Stimulated activated naive CD8-positive, alpha-beta T cell treated with anti-CD3 and anti-CD28 coated beads, Interleukin-15, Interleukin-2, amounts not matched to agents 100 U/mL and 50 U/mL, for 24 hours (primary cell): Measurements from ENCODE around the gene MAP3K6.
A peak's percentile ranks its signal among the peaks of the same experiment; 100 is the strongest.

Experiments
- ATAC-seq: fragments of 150-1000 bp; cut with Tn5 transposase; one replicate; pipeline ENCODE4 v1.10.0; 2021
- DNase-seq: peaks from one replicate; pipeline ENCODE4 v3.0.0; 2021

Gene MAP3K6

DNA sequence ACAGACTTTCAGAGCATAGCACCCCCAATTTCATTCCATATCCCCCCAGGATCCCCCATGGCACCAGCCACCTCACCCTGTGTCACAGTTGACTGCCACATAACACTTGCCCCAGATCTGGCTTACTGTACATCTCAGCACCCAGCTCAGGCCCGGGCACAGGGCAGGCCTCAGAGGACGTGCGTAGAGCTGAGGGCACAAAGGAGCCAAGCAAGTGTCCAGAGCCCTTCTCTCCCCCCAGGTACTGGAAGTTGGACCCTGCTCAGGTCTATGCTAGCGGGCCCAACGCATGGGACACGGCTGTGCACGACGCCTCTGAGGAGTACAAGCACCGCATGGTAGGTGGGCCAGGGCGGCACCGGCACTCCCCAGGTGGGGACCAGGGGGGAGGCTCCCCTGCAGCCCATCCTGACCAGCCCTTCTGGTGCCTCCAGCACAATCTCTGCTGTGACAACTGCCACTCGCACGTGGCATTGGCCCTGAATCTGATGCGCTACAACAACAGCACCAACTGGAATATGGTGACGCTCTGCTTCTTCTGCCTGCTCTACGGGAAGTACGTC, 33.0 kb downstream of the MAP3K6 start:
- DNase-seq (no peak), ATAC-seq (no peak)

DNA sequence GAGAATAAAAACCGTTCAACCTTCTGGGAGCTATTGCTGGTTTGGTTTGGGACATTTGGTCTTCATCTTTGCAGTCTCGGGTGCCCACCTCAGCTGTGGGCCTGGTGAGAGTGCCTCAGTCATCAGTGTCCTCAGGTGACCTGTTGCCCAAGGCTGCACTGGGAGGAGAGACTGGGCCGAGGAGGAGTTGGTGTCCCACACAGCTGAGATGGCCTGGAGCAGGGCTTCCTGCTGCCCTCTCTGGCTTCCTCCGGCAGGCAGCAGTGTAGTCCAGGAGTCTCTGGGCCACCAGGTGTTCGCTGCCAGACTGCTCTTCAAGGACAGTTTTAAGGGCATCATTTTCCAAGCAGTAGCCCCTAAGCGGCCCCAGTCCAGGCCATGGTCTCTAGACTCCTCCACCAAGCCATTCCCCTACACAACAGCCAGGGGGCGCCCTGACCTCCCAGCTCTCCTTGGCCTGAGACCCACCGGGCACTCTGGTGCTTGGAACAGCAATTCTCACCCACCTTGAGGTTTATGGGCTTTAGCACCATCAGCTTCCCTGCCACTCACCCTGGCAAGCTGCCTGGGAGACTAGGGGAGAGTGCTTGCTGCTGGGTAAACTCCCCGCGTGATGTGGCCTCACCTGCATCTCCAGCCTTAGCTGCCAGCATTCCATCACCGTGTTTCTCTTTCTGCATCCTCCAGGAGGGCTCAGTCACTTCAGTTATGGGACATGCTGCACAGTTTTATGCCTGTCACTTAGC, 34.1 kb downstream of the MAP3K6 start:
- DNase-seq (peak; percentile 72), ATAC-seq (peak; percentile 73)

DNA sequence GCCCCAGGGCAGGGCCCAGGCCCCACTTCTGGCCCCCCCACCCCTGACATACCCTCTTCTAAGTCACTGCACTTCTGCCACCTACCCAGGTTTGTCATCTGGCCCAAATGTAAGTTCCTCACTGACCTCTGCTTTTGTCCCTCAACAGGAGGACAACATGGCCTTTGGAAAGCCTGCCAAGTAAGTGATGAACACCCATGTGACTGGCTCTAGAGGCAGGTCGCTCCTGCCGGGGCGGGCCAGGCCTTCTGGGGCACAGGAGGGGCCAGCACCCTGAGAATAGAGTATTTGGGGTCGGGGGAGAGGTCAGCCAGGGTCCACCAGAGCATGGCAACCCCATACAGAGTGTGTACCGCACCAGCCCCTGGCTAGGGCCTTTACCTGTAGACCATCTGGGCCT, 34.8 kb downstream of the MAP3K6 start:
- DNase-seq (no peak), ATAC-seq (no peak)

DNA sequence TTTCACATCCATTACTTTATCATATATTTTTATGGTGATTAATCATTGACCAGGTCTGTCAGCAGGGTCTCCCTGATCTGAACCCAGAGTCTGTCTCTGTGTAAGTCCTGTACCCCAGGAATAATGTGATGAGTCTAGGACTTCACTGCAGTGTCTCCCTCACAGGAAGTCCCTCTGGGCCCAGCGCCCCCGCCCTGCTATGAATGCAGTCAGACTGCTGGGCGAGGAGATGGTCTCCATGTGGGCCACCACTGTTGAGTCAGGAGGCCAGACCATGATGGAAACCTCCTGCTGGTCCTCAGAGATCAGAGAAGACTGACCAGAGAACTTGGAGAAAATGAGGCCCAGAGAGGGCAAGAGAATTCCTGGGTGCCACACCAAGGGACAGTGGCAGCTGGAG, 35.3 kb downstream of the MAP3K6 start:
- no peak for DNase-seq
- ATAC-seq, result no peak

DNA sequence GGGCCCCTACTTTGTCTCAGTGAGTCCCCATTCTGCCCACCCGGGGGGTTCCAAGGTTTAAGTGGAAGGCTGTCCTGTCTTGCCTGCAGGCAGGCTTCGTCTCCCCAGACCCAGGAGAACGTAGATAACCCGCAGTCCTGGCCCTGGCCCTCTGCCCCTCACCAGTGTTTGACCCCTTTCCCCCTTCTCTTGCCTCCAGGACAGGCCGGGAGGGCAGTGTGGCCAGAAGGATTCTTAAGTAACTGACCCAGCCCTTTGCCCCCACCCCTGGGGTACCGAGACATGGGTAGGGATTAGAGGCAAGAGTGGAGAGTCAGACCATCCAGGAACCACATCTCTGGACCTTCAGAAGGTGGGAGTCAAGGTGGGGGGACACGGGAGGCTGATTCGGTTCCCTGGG, 36.0 kb downstream of the MAP3K6 start:
- no peak for ATAC-seq
- no peak for DNase-seq

DNA sequence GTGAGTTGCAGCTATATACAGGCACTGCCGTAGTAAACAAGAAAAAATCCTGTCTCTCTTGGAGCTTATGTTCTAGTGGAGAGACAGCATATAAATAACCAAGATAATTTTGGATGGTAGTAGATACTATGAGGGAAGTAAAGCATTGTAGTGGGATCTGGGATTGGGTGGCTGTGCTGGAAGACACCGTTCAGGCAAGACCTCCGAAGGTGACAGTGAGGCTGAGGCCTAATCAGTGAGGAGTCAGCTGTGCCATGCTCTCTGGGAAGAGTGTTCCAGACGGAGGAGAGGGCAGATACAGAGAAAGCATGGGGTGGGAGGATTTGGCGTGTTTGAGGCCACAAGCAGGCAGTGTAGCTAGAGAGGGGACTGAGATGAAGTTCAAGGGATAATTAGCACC, 38.8 kb downstream of the MAP3K6 start:
- ATAC-seq (no peak), DNase-seq (no peak)

DNA sequence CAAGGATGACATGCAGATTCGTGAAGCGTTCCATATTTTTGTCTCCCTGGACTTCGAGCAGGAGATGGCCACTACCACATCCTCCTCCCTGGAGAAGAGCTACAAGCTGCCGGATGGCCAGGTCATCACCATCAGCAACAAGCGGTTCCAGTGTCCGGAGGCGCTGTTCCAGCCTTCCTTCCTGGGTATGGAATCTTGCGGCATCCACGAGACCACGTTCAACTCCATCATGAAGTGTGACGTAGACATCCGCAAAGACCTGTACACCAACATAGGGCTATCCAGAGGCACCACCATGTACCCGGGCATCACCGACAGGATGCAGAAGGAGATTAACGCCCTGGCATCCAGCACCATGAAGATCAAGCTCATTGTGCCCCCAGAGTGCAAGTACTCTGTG, 41.5 kb downstream of the MAP3K6 start:
- ATAC-seq, result no peak
- DNase-seq, result no peak

DNA sequence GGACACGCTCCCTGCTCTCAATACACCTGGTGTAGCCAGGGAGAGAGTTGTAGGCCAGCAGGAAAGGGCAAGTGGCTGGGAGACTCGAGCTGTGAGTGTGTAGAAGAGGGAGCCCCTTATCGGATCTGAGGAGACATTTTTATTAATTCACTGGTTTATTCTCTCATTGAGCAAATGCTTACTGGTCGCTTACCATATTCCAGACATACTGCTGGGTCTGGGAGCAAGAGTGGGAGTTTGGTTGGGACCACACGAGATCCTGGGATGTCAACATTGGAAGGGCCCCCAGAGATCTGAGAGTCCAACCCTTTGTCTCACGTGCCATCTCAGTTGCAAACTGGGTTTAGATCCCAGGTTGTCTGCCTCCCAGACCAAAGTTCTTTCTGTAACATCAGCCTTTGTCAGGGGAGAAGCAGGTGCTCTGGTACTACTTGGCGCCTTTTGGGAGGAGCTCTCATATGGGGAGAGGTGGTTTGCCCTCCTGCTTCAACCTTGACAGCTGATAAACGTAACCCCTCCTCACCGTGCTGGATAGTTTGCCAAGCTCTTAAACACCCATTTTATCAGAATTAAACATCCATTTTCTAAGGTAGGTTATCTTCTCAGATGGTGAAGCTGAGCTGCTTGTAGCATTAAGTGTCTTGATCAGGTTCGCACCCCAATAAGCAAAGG, 44.1 kb downstream of the MAP3K6 start:
- DNase-seq (no peak), ATAC-seq (no peak)

DNA sequence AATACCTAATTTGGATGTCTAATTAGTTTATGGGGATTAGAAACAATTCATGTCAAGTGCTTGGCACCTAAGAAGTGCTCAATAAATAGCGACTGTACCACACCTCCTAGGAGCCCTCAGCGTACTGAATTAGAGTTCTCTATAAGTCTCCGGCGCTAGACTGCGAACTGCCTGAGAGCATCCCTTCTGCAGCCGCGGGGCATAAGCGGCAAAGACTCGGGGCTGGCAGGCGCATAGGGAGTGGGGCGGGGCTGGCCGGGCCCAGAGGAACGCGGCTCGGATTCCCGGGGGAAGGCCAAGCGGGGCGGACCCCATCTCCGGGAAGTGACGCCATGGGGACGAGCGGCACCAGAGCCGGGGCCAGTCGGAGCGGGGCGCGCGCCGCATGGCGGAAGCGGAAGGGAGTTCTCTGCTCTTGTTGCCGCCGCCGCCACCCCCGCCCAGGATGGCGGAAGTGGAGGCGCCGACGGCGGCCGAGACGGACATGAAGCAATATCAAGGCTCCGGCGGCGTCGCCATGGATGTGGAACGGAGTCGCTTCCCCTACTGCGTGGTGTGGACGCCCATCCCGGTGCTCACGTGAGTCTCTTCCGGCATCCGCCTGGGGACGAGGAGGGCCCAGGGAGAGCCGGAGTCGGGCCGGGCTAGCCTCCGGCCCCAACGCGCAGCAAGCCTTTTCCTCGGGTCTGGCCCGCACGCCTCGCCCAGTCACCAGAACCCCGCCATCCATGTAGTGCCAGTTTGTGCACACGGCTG, 44.8 kb downstream of the MAP3K6 start, which contains the start of gene TMEM222:
TMEM222 (plus strand) TSS at position 351 of the 756 bp plus-strand sequence; CDS start at position 386, 35 bp downstream.
- DNase-seq (peak; percentile 97), ATAC-seq (peak; percentile 99)

DNA sequence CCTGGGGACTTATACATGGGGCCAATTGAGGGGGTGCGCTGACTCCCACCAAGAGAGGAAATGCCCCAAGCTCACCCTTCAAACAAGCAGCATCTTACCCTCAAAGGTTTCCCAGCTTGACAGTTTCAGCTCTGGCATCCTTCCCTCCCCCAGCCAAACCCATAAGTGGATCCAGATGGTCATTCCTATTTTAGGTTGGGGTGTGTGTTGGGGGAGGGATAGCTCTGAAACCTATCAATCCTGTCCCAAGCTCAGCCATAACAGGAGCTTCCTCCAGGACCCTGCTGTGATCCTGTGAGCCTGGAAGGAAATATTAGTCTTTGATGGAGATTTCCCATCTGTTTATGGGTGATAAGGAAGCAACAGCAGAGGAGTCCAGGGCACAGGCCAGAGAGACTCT, 48.2 kb downstream of the MAP3K6 start:
- DNase-seq (no peak), ATAC-seq (no peak)

DNA sequence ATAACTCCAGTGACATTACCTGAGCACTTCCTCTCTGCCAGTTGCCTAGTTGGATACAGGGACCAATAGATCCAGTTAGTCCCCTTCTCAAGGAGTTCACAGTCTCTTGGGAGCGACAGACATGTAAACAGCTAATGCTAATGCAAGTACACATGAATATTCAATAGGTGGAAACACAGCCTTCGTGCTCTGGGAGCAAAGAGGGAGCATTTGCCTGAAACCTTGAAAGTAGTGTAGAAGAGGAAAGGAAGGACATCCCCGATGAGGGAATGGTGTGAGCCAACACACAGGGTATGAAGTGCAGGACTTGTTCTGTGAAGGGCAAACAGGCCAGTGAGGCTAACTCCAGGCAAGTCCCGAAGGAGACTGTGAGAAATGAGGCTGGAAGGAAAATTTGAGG, 48.6 kb downstream of the MAP3K6 start:
- no peak for ATAC-seq
- no peak for DNase-seq

DNA sequence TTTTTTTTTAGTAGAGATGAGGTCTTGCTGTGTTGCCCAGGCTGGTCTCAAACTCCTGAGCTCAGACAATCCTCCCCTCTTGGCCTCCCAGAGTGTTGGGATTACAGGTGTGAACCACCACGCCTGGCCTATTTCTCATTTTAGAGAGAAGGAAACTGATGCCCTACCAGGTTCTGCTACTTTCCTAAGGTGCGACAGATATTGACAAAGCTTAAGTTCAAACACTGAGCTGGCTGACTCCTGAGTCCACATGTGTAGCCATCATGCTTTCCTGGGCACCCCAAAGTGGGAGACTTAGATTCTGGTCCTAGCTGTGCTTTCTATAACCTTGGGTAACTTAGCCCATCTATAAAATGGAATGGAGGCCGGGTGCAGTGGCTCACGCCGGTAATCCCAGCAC, 49.9 kb downstream of the MAP3K6 start:
- DNase-seq (no peak), ATAC-seq (no peak)

DNA sequence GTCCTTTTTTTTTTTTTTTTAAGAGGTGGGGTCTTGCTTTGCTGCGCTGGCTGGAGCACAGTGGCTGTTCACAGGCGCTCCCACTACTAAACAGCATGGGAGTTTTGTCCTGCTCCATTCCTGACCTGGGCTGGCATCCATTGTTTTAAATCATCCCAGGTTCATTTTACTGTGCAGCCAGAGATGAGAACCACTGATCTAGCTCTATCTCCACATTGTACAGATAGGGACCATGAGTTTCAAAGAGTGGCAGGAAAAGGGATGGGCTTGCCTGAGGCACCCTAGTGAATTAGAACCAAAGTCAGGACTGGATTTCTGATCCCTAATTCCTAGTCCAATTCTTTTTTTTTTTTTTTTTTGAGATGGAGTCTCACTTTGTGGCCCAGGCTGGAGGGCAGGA, 52.0 kb downstream of the MAP3K6 start:
- no peak for DNase-seq
- no peak for ATAC-seq

DNA sequence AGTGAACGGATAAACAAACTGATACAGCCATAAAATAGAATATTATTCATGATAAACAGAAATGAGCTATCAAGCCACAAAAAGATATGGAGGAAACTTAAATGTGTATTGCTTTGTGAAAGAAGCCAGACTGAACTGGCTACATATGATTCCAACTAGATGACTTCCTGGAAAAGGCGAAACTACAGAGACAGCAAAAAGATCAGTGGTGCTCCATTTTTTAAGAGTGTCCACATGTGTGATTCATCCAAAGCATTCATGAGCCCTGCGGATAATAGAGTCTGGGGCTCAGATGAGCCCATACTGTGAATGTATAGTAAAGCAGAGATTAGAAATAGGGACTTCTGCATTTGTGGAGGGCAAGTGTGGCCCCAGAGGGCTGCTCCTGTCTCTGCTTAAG, 52.6 kb downstream of the MAP3K6 start:
- DNase-seq (no peak), ATAC-seq (no peak)

DNA sequence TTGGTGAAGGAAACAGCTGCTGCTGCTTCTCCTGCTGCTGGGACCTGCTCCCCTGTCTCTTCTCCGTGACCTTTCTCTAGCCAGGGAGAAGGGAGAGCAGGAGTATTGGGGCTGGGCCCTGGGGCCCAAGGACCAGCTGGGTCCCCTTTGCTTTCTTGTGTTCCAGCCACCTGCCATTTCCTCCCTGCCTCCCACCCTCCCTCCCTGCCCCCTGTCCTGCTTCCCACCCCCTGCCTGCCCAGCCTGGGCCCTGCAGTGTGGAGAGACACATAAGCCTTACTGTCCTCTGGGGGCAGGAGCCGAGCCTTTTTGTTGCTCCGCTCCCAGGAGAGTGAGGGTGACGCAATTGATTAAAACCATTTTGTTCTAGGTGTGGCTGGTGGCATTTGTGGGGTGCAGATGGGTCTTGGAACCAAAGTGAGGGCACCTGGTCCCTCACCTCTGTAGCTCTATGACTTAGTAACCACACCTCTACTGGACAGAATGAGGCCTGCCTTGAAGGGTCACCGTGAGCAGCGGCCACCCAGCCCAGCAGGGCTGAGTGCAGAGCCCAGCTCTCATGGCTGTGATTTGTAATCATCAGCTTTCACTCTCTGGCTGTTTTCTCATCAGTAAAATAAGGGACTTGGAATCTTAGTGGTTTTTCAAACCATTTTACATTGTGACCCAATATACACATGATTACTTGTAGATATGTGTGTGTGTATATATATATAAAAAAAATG, 58.7 kb downstream of the MAP3K6 start:
- DNase-seq (no peak), ATAC-seq (no peak)

DNA sequence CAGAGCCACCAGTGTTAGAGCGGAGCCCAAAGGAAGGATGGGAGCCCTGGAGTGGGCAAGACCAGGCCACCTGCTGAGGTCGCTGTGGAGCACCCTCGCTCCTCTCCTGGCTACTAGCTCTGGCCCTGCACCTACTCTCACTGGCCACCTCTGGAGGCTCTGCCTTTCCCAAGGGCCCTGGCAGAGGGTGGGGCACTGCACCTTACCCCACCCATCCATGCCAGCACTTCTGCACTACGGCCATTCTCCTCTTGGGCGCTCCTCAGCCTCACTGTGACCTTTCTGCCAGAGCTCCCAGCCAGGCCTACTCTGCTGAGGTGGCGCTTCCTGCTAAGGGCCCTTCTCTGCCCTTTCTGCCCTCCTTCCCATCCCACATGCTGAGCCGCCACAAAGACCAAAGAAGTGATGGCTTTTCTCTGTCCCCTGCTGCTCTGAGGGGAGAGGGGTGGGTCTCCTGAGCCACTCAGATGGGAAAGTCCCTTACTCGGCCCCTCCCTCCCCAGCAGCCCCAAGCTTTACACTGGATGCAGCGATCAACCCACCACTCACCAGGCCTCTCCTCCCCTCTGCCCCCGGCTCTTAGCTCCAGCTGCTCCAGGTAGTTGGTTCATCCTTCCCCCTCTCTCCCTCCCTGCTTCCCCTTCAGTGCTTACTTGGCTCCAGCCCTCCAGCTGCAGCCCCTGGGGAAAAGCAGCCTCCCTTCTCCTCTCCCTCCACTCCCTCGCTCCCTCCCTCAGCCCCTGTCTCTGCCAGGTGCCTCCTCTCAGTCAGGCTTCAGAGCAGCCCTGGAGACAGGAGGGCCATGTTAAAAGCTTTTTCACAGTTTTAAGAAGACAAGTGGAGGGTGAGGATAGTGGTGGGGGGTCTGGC, 59.6 kb downstream of the MAP3K6 start:
- DNase-seq, result no peak
- no peak for ATAC-seq

DNA sequence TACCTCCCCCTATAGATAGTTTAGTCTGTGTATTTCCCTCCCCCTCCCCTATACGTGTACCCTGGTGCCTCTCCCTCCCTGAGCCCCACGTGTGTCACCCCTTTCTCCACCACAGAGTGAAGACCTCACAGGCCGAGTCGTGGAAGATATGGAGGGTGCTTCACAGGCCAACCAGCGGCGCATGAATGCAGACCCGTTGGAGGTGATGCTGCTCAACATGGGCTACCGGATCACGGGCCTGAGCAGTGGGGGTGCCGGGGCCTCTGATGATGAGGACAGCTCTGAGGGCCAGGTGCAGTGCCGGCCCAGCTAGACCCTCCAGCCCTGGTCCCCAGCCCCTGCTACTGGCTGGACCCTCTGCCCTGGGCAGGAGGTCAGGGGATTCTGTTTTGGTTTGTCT, 60.7 kb downstream of the MAP3K6 start:
- DNase-seq, result no peak
- ATAC-seq, result no peak
